HepG2 (cell line): ENCODE measurements around the gene HECTD4. TPM values are rescaled to one million over a fixed set of nuclear protein-coding genes. Genes with fewer than 3 reads are reported as not detected.

Experiments used
- ATAC-seq: fragments of 200-7000 bp; cut with Tn5 transposase; 3 replicates; pipeline ENCODE4 v1.9.1; 2020; ENCODE audit warnings: mild to moderate bottlenecking, moderate library complexity
- BruUV-seq: library from RNA; stranded (reverse); fragments of 400-500 nt; replicated peaks from 2 replicates; lab custom pipeline; 2021; lab: Mats Ljungman, UMichigan
- CTCF ChIA-PET: fragments of 300-600 bp; formaldehyde crosslinking; extraction: SDS; loops from one replicate; lab custom pipeline; 2021; ENCODE audit warnings: low total read pairs, inconsistent platforms, low intra/inter-chr PET ratio; lab: Yijun Ruan, JAX
- POLR2A ChIA-PET: fragments of 350-600 bp; sonication (Branson Sonifier 250); formaldehyde crosslinking; loops from one replicate; lab custom pipeline; 2020; ENCODE audit warnings: antibody characterized with exemption, inconsistent platforms; lab: Yijun Ruan, JAX
- DNase-seq: peaks from one replicate; pipeline ENCODE4 v3.0.0-alpha.2; 2015; ENCODE audit warnings: low spot score
- FAIRE-seq: peaks from 3 replicates; lab custom pipeline; 2011; peaks lifted over from hg19 to GRCh38; lab: Jason Lieb, UNC
- H2AFZ ChIP-seq: one replicate; pipeline ENCODE4 v1.6.1; 2011; ENCODE audit warnings: low read length, inconsistent platforms
- H3K27ac ChIP-seq: fragments of 300-600 bp; 3 replicates; pipeline ENCODE4 v1.8.0; 2011; ENCODE audit warnings: mixed run types, mild to moderate bottlenecking, mixed read lengths, low read length, inconsistent platforms; ENCODE audit not compliant: insufficient read depth; ENCODE audit errors: extremely low read length
- H3K27me3 ChIP-seq, 2 experiments: fragments of 200-600 bp in 1 of 2; 2 replicates in 1 of 2; 3 replicates in 1 of 2; pipeline versions ENCODE4 v1.6.0 to v1.8.0; 2011; ENCODE audit warnings: low read length in 2 of 2, mild to moderate bottlenecking in 2 of 2, moderate library complexity in 2 of 2, inconsistent platforms in 1 of 2; ENCODE audit not compliant: insufficient read depth in 2 of 2, control insufficient read depth in 1 of 2
- H3K36me3 ChIP-seq, 2 experiments: fragments of 200-600 bp in 1 of 2; replicated peaks in 1 of 2; 2 replicates in 1 of 2; 3 replicates in 1 of 2; pipeline versions ENCODE4 v1.5.1 to v1.8.0; 2011; ENCODE audit warnings: low read length in 2 of 2, inconsistent platforms in 1 of 2; ENCODE audit not compliant: insufficient read depth in 2 of 2, control insufficient read depth in 1 of 2
- H3K4me1 ChIP-seq: 2 replicates; pipeline ENCODE4 v1.5.1; 2012; ENCODE audit warnings: low read length, inconsistent platforms; ENCODE audit not compliant: insufficient read depth
- H3K4me2 ChIP-seq: 2 replicates; pipeline ENCODE4 v1.6.0; 2011; ENCODE audit warnings: low read depth, low read length, inconsistent platforms
- H3K4me3 ChIP-seq, 3 experiments: fragments of 200-600 bp in 1 of 3; sonication (generic), shearing (Covaris generic) in 1 of 3; replicated peaks in 1 of 3; 2 replicates each; pipeline ENCODE4 v1.5.1; 2011 to 2016; ENCODE audit warnings: low read length in 3 of 3, inconsistent platforms in 2 of 3, low read depth in 2 of 3, mild to moderate bottlenecking in 2 of 3, control low read depth in 1 of 3, mixed read lengths in 1 of 3; ENCODE audit not compliant: insufficient read depth in 1 of 3
- H3K79me2 ChIP-seq: one replicate; pipeline ENCODE4 v1.6.1; 2011; ENCODE audit warnings: low read length, inconsistent platforms; ENCODE audit not compliant: insufficient read depth
- H3K9ac ChIP-seq: 2 replicates; pipeline ENCODE4 v1.6.0; 2011; ENCODE audit warnings: mild to moderate bottlenecking, low read depth, low read length, inconsistent platforms; ENCODE audit not compliant: insufficient read depth
- H3K9me3 ChIP-seq: 2 replicates; pipeline ENCODE4 v1.5.1; 2012; ENCODE audit warnings: mild to moderate bottlenecking, low read length
- H4K20me1 ChIP-seq: 2 replicates; pipeline ENCODE4 v1.6.0; 2011; ENCODE audit warnings: inconsistent platforms, mild to moderate bottlenecking, low read length, moderate library complexity; ENCODE audit not compliant: insufficient read depth
- AGO1 ChIP-seq: fragments of 200-400 bp; formaldehyde crosslinking; IDR thresholded peaks from 2 replicates; pipeline ENCODE4 v1.6.1; 2017; ENCODE audit warnings: mild to moderate bottlenecking, low read depth, low read length, moderate library complexity; ENCODE audit not compliant: poor library complexity, severe bottlenecking
- ARNTL ChIP-seq: sonication (generic); formaldehyde crosslinking; IDR thresholded peaks from 2 replicates; pipeline ENCODE4 v1.4.0; 2020; ENCODE audit warnings: mild to moderate bottlenecking, missing genetic modification reagents
- GTF3A ChIP-seq: sonication (generic); formaldehyde crosslinking; conservative IDR thresholded peaks from 2 replicates; pipeline ENCODE4 v1.4.0; 2020; ENCODE audit warnings: mild to moderate bottlenecking, missing genetic modification reagents
- HIVEP1 ChIP-seq: sonication (generic); formaldehyde crosslinking; IDR thresholded peaks from 2 replicates; pipeline ENCODE4 v1.4.0; 2020; ENCODE audit warnings: mild to moderate bottlenecking, missing genetic modification reagents
- HNRNPK ChIP-seq: fragments of 200-400 bp; formaldehyde crosslinking; IDR thresholded peaks from 2 replicates; pipeline ENCODE4 v1.6.1; 2018; ENCODE audit warnings: low read length, low read depth, moderate library complexity, mild to moderate bottlenecking; ENCODE audit not compliant: poor library complexity, severe bottlenecking
- IRF9 ChIP-seq: sonication (generic); formaldehyde crosslinking; IDR thresholded peaks from 2 replicates; pipeline ENCODE4 v1.8.0; 2022; ENCODE audit warnings: missing genetic modification reagents, mild to moderate bottlenecking, borderline replicate concordance
- KAT8 ChIP-seq: IDR thresholded peaks from 2 replicates; pipeline ENCODE4 v1.6.1; 2016; ENCODE audit warnings: missing genetic modification reagents, missing compliant biosample characterization
- KDM6A ChIP-seq: IDR thresholded peaks from 2 replicates; pipeline ENCODE4 v1.6.1; 2016; ENCODE audit warnings: low read depth
- MYNN ChIP-seq: sonication (generic); formaldehyde crosslinking; IDR thresholded peaks from 2 replicates; pipeline ENCODE4 v1.4.0; 2020; ENCODE audit warnings: mild to moderate bottlenecking, low read depth, missing genetic modification reagents
- PCBP1 ChIP-seq: fragments of 200-400 bp; formaldehyde crosslinking; IDR thresholded peaks from 2 replicates; pipeline ENCODE4 v1.6.1; 2017; ENCODE audit warnings: mild to moderate bottlenecking, low read depth, low read length, borderline replicate concordance
- RORA ChIP-seq: sonication (generic); formaldehyde crosslinking; IDR thresholded peaks from 2 replicates; pipeline ENCODE4 v1.5.0; 2020; ENCODE audit warnings: mild to moderate bottlenecking, missing genetic modification reagents, moderate library complexity
- SRF ChIP-seq: IDR thresholded peaks from 2 replicates; pipeline ENCODE4 v1.6.1; 2011; ENCODE audit warnings: mild to moderate bottlenecking, low read depth, low read length, moderate library complexity
- TBX3 ChIP-seq: fragments of 450-650 bp; IDR thresholded peaks from 2 replicates; pipeline ENCODE4 v1.6.1; 2017; ENCODE audit warnings: antibody characterized with exemption, mild to moderate bottlenecking, inconsistent platforms, borderline replicate concordance
- ZNF20 ChIP-seq: sonication (generic); formaldehyde crosslinking; IDR thresholded peaks from 2 replicates; pipeline ENCODE4 v1.4.0; 2020; ENCODE audit warnings: mild to moderate bottlenecking, moderate library complexity, missing genetic modification reagents
- ZNF225 ChIP-seq: sonication (generic); formaldehyde crosslinking; IDR thresholded peaks from 2 replicates; pipeline ENCODE4 v1.4.0; 2020; ENCODE audit warnings: mild to moderate bottlenecking, missing genetic modification reagents
- ZNF343 ChIP-seq: sonication (generic); formaldehyde crosslinking; IDR thresholded peaks from 2 replicates; pipeline ENCODE4 v1.4.0; 2020; ENCODE audit warnings: mild to moderate bottlenecking, missing genetic modification reagents
- ZNF709 ChIP-seq: sonication (generic); formaldehyde crosslinking; IDR thresholded peaks from 2 replicates; pipeline ENCODE4 v1.5.0; 2020; ENCODE audit warnings: mild to moderate bottlenecking, missing genetic modification reagents
- ZNF772 ChIP-seq: sonication (generic); formaldehyde crosslinking; IDR thresholded peaks from 2 replicates; pipeline ENCODE4 v1.5.0; 2020; ENCODE audit warnings: mild to moderate bottlenecking, missing genetic modification reagents
- ZSCAN30 ChIP-seq: sonication (generic); formaldehyde crosslinking; IDR thresholded peaks from 2 replicates; pipeline ENCODE4 v1.5.0; 2020; ENCODE audit warnings: mild to moderate bottlenecking, missing genetic modification reagents
- WGBS: methylation state at CpG from one replicate; pipeline ENCODE4 v1.1.6; 2017; ENCODE audit warnings: low lambda C conversion rate; 5-methylcytosine and 5-hydroxymethylcytosine counted together
- in situ Hi-C: cut with HindIII; loops from 2 replicates; pipeline ENCODE4 v1.10.0; 2017; ENCODE audit warnings: low pct_unique_long_range_greater_than_20kb; ENCODE audit not compliant: extremely low pct_ligation_motif_present
- intact Hi-C: fragments of 100-400 bp; cut with micrococcal nuclease; formaldehyde crosslinking; loops from one replicate; pipeline ENCODE4 v1.10.0; 2022; ENCODE audit not compliant: unreplicated experiment
- polyA plus RNA-seq, 8 experiments: library from polyadenylated mRNA; depleted of rRNA in 3 of 8; stranded (reverse) in 7 of 8; unstranded in 1 of 8; fragments of >200 nt; fragmentation: Illumina TruSeq in 4 of 8; extraction: Trizol in 4 of 8; gene quantifications; 2 replicates each; pipeline versions ENCODE4 v1.2.1 to v1.2.3, GENCODE V29; 2011 to 2016; ENCODE audit warnings: low read depth in 4 of 8, missing spikeins in 1 of 8, mixed read lengths in 1 of 8; ENCODE audit not compliant: insufficient read depth in 1 of 8
- total RNA-seq, 5 experiments: library from RNA; depleted of rRNA; stranded (reverse); fragments of >200 nt; fragmentation: Illumina TruSeq; extraction: Trizol; gene quantifications; 2 replicates each; pipeline ENCODE4 v1.2.3, GENCODE V29; 2016; ENCODE audit warnings: low read depth in 1 of 5

HECTD4 gene
- total and polyA plus RNA-seq, 2 of the 13 experiments (the other 11 are each of a cell fraction or from before 2014, with no cell fraction given) = 9.0 to 11.4 TPM

DNA sequence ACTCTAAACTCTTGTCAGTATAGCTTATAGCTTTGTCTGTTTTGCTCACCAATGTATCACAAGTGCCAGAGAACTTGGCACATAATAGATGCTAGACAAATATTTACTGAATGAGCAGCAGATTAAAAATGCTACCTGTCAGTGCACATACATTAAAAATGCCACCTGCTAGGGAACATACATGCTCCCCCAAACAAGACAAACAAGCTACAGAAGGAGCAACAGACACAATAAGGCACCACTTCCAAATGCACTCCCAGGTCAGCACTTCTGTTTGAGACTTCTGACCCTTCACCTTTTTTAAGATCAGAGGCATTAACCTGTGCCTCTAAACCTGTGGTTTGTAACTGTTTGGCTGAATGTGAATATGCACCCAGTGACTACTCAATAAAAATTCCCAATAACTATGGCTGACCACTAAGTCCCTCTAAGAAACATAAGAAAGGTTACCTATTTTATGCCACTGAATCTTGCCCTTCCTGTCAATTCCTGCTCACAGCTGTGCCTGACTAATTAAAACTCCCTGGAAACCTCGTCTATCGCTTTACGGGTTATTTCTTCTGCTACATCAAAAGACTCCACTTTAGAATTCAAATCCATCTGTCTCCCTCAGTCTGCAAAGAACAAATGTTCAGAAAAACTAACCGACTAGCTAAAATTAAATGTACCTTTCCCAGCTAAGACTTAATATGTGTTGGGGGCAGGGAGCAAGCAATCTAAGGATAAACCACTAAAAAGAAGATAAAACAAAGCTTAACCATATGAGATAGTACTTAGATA, 41.0 kb downstream of the HECTD4 start:
- no peak overlapping the region for H3K4me3 ChIP-seq
- no peaks in the 10 kb centered on the region for H3K36me3 ChIP-seq
- ChIA-PET CTCF (no interaction called here), POLR2A (no interaction called here)
- no peak overlapping the region for H2AFZ ChIP-seq
- H4K20me1 ChIP-seq = no peaks in the 10 kb centered on the region
- BruUV-seq = no TSS peak
- intact Hi-C loops (no loop called here), in situ Hi-C loops (no loop called here)
- DNase-seq (no peak), FAIRE-seq (no peak)
- WGBS = 88% methylated on average over 4 of the region's 4 CpGs
- peaks cover 7% of the 10 kb centered on the region for H3K4me1 ChIP-seq
- peaks cover 5% of the 10 kb centered on the region for H3K79me2 ChIP-seq
- no peak overlapping the region for H3K27ac ChIP-seq
- H3K9me3 ChIP-seq = no peaks in the 10 kb centered on the region
- no peak overlapping the region for H3K9ac ChIP-seq
- no peaks in the 10 kb centered on the region for H3K27me3 ChIP-seq
- H3K4me2 ChIP-seq = no peak overlapping the region
- no peak for TF ChIP-seq HNRNPK
- no peak for TF ChIP-seq SRF
- no peak for TF ChIP-seq TBX3
- TF ChIP-seq ZNF772 (CRISPR knock-in tag) = no peak
- TF ChIP-seq MYNN (CRISPR knock-in tag) = no peak
- TF ChIP-seq ZSCAN30 = no peak
- TF ChIP-seq PCBP1 = no peak
- TF ChIP-seq, all 625 proteins: peak for 0
- ATAC-seq = no peak

- H4K20me1 ChIP-seq = no peaks in the 10 kb centered on the region
- no peaks in the 10 kb centered on the region for H3K36me3 ChIP-seq
- H3K79me2 ChIP-seq = peaks cover 7% of the 10 kb centered on the region
- 98% methylated on average over 3 of the region's 3 CpGs for WGBS
- no peaks in the 10 kb centered on the region for H3K9me3 ChIP-seq
- H3K4me3 ChIP-seq = no peak overlapping the region
- FAIRE-seq (no peak), DNase-seq (no peak), ATAC-seq (no peak)
- BruUV-seq = no TSS peak
- H3K27me3 ChIP-seq = no peaks in the 10 kb centered on the region
- H3K4me1 ChIP-seq = peaks cover 7% of the 10 kb centered on the region
- intact Hi-C loops = no loop called here
- no peak overlapping the region for H2AFZ ChIP-seq
- H3K4me2 ChIP-seq = no peak overlapping the region
- ChIA-PET POLR2A (no interaction called here), CTCF (no interaction called here)
- H3K27ac ChIP-seq = no peak overlapping the region
- H3K9ac ChIP-seq = no peak overlapping the region
- in situ Hi-C loops = no loop called here
- TF ChIP-seq ZNF343 (CRISPR knock-in tag) (no peak), RORA (CRISPR knock-in tag) (no peak), ZNF225 (CRISPR knock-in tag) (no peak), HIVEP1 (CRISPR knock-in tag) (no peak), KDM6A (CRISPR knock-in tag) (no peak), AGO1 (no peak), GTF3A (CRISPR knock-in tag) (no peak), KAT8 (CRISPR knock-in tag) (no peak), ZNF709 (CRISPR knock-in tag) (no peak), IRF9 (CRISPR knock-in tag) (no peak), ZNF20 (CRISPR knock-in tag) (no peak), ARNTL (CRISPR knock-in tag) (no peak)
These were observed 42.0 kb downstream of the HECTD4 start for GRCh38 chr12:112340230-112340629.
